HG02884 (cell line): ENCODE results near the gene SPATA24.
A peak's percentile ranks its signal among the peaks of the same experiment; 100 is the strongest.
"Not testable (repeated sequence)": the region's sequence is repeated elsewhere in the genome, so short reads cannot be mapped to it uniquely, and the experiment has no call there.

Experiments
- ATAC-seq: cut with Tn5 transposase; IDR thresholded peaks from one replicate; pipeline ENCODE4 v1.9.1; 2021; ENCODE audit warnings: mild to moderate bottlenecking, moderate library complexity; ENCODE audit not compliant: unreplicated experiment

SPATA24 gene

GRCh38 chr5:139417214-139417613 lies 13.3 kb upstream of the SPATA24 start:
- ATAC-seq, result no peak

- no peak for ATAC-seq
These were observed 12.8 kb upstream of the SPATA24 start for GRCh38 chr5:139416651-139417050.

DNA sequence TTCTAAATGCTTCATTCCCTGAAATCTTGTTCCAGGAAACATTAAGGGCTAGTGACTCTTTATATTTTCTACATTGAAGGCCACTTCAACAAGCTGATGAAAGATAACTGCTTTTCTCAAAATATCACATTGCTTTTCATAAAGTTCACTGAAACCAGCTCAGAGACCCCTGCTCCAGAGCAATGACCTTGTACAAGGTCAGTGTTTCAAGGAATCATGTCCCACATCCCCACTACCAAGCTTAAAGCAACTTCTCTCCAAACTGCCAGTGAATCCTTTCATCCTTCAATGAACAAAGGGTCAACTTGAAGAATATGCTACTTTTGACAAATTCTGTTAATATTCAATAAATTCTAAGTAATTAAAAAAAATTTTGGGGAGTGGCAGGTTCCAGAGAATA lies 12.0 kb upstream of the SPATA24 start:
- no peak for ATAC-seq

- no peak for ATAC-seq
These were observed 11.5 kb upstream of the SPATA24 start for GRCh38 chr5:139415221-139415861.

- ATAC-seq, result no peak
These were observed 10.8 kb upstream of the SPATA24 start for GRCh38 chr5:139414581-139415130.

DNA sequence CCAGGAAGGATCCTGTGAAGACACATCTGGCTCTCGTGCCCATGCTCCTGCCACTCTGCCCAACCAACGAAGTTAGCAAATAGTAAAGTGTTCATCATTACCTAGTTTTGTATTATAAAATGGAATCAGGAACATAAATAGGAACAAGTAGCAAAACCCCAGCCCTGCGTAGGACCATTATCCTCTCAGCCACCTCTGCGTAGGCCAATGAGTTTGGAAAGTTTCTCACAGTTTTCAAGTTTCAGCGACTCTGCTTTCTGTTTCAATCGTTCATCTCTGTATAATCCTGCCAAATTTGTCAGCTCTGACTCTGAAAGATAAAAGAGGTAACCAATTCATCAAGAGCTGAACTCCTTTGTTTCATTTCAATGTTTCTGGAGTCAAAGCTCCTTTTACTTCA lies 10.1 kb upstream of the SPATA24 start:
- ATAC-seq, result no peak

- no peak for ATAC-seq
These were observed 9.3 kb upstream of the SPATA24 start for GRCh38 chr5:139413153-139413552.

DNA sequence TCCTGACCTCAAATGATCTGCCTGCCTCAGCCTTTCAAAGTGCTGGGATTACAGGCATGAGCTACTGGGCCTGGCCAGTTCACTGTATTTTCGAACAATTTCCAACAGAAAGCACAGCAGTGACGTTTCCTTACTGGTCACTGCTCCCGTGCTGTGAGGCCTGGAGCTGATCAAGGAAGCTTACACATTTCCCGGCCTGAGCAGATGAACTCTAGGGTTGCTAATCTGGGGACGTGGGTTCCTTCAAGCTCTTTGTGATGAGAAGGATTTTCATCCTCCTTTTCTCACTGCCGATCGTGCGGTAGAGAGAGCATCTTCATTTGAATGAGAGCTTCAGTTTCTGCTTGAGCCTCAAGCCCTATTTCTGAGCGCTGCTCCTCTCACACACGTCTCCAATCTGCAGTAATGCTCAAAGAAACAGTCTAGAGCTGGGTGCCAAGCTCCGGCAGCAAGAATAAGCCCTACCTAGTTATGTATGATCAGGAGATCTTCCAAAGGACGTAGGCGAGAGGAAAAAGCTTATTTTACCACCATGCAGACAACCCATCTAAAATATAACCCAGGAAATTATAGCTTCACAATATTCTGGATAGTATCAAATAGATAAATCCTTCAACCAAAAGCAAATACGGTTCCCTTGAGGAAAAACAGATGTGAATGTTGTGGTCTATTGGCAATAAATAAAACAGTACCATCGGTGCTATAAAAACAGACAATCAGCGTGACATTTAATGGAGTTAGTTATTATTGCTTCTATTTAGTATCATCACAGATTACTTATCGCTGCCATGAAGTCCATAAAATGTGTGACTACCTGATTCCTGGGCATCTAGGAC lies 7.3 kb upstream of the SPATA24 start:
- no peak for ATAC-seq

- no peak for ATAC-seq
These were observed 6.5 kb upstream of the SPATA24 start for GRCh38 chr5:139410121-139410992.

GRCh38 chr5:139409116-139409515 lies 5.2 kb upstream of the SPATA24 start:
- ATAC-seq, result not testable (repeated sequence)

DNA sequence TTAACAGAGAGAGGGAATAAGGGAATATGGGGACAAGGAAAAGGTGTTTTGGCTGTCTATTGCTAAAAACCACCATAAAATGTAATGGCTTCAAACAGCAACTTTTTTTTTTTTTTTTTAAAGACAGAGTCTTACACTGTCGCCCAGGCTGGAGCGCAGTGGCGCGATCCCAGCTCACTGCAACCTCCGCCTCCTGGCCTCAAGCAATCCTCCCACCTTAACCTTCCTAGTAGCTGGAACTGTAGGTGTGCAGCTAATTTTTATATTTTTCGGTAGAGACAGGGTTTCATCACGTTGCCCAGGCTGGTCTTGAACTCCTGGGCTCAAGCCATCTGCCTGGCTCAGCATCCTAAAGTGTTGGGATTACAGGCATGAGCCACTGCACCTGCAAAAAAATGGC lies 4.3 kb upstream of the SPATA24 start:
- no peak for ATAC-seq

DNA sequence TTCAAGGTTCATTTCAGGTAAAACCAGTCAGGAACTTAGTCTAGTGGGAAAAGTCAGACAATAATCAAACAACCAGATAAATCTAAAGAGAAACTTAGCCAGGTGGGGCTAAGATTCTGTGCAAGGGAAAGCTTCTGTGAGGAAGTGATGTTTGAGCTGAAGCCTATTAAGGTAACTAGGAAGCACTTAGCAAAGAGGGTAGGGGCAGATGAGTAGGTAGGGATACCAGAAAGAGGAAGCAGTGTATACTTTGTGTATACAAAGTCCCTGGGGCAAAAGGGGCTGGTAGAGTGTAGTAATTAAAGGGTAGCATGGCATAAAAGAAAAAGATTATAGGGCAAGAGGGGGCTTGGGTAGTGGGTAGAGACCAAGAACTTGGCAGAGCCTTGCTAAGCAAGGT lies 3.6 kb upstream of the SPATA24 start:
- no peak for ATAC-seq

GRCh38 chr5:139406963-139407362 lies 3.1 kb upstream of the SPATA24 start:
- no peak for ATAC-seq

DNA sequence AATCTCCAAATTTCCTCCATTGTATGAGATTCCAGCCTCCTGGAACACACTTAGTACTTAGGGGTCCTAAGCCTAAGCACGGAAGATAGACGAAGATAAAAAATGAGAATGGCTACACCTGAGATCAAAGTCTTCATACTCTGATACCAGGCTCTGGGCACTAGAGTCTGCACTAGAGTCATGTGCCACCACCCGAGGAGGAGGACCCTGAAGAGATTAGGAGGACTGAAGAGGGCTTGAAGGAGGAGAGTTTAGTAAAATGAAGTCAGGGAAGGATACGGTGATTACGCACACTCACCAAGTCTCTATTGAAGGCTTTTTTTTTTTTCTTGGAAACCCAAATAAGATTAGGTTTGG lies 573 bp upstream of the SPATA24 start:
- no peak for ATAC-seq

GRCh38 chr5:139403418-139403786 lies 487 bp downstream of the SPATA24 start:
- ATAC-seq, result peak; percentile 3

GRCh38 chr5:139402561-139403158 lies 1.2 kb downstream of the SPATA24 start:
- no peak for ATAC-seq

DNA sequence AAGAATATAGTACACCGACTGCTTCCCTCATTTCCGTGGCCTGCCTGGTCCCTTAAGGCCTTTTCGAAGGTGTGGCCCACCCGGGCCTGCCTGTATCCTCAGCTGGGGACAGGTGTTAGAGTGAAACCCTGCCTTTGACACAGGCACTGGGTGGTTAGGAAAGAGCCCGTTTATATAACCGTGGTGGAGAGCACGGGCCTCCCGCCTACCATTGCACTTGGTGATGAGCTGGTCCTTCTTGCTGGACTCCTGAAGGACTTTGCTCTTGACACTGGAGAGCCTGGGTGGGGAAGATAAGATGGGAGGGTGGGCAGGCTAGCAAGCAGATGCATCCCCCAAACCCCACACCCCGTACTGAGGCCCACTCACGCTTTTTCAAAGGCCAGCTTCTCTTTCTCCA lies 2.3 kb downstream of the SPATA24 start:
- ATAC-seq, result no peak

DNA sequence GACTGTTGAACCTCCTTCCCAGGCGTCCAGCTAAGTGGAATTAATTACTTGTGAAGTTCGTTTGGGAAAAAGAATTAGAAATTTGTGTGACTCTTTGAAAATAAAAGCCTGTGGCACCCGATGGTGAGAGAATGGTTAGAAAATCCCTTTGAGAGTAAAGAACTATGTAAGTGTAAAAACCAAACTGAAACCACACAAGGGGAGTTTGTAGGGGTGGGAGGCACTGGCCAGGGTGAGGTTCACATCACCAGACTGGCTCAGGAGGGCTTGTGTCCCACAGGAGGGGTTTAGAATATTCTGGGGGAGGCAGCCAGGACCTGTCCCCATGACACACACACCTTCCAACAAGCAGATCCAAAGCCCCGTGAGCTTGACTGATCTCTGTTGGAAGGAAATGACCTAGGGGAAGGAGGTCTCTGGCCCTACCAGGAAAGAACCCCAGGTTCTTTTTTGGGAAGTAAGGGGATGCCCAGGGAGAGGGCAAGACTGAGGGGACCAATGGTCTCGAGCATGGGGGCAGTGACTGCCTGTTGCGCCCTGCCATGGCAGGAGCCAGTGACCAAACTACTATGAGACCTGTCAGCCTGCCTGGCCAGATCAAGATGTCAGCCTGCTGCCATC lies 4.3 kb downstream of the SPATA24 start:
- peak; percentile 27 for ATAC-seq

DNA sequence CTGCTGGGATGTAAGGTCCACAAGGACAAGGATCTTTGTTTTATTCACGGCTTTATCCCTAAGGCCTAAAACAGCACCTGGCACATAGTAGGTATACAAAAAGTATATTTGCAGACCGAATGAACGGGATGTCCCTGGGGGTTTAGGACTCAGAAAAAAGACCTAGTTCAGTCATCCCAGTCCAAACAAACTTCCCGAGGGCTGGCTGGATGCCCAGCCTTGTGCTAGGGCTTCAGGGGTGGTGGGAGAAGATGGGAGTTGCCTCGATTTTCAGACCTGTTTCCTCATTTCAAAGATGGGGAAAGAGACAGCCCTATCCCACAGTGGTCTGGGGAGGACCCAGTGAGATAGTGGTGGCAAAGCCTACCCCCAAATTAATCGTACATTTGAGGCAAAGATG lies 6.0 kb downstream of the SPATA24 start:
- no peak for ATAC-seq

DNA sequence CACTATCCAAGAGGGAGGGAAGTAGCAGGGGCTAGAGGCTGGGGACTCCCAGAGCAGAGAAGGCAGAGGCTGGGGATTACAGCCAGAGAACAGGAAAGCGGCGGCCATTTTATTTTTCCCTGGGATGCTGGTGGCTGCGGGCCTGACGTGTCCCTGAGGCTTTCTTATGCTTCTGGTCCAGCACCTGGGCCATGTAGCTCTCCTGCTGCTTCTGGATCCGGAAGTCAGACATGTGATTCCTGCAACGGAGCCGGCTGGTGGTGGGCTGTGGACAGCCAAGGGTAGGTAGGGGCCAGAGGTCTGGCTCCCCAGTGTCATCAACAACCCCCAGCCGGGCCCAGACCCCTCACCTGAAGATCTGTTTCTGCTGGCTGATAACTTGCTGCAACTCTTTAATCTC lies 7.2 kb downstream of the SPATA24 start:
- no peak for ATAC-seq
